ENCODE measurements around the gene OR2AT4.
"Not testable (repeated sequence)": the region's sequence is repeated elsewhere in the genome, so short reads cannot be mapped to it uniquely, and the experiment has no call there.

The OR2AT4 gene

DNA sequence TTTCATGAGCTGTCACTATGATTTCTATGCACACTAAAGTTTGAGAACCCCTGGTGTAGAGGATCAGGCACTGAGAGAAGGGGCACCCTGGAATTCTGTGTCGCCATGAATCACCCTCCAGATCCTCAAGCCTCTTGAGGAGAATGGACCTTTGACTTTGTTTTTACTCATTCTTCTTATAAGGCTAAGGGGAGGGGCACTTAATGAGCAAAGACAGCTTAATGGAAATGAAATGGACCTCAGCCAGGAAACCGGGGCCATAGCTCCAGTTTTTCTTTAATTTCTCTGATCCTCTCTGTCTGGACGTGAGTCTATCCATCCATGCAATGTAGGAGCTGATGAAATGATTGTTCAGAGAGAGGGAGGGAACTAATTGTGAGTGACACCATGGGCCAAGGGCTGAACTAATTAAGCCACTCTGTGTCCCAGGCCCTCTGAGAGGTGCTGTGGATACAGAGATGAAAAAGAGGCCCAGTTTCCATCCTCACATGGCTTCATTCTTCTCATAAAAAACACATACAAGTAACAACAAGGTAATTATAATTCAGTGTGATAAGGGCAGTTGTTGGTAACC, 32.8 kb downstream of the OR2AT4 start:
- DNase-seq, result no peak

DNA sequence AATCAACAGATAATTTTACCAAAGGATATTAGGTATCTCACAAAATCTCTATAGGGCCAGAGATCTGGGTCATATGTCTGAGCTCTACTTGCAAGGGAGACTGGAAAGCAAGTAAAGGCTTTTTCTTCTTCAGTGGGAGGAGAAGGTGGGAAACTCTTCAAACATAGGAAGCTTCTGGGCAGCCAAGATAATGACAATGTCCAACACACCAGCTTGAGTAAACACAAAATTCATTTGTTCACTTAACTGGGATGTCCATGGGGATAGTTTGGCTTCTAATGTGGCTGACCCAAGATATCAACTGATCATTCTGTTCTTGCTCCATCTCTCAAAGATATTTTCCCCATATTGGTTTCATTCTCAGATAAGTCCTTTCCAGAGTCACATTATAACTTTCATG, 37.4 kb downstream of the OR2AT4 start:
- no peak for DNase-seq

DNA sequence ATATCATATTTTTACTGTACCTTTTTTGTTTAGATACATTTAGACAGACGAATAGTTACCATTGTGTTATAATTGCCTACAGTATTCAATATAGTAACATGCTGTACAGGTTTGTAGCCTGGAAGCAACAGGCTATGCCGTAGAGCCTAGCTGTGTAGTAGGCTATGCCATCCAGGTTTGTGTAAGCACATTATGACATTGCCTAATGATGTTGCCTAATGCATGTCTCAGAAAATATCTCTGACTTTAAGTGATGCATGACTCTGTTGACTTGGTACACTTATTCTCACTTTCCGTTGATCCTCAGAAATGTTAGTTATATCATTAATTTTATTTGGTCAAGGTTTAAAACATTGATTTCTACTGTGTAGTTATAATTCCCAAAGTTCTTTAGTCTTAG, 39.9 kb downstream of the OR2AT4 start:
- no peak for DNase-seq

DNA sequence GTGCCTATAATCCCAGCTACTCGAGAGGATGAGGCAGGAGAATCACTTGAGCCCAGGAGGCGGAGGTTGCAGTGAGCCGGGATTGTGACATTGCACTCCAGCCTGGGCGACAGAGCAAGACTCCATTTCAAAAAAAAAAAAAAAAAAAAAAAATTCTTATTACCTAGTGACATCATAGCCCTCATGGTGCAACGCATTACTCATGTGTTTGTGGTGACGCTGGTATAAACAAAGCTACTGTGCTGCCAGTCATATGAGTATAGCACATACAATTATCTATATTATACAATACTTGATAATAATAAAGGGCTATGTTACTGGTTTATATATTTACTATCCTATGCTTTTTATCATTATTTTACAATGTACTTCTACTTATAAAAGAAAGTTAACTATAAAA, 41.2 kb downstream of the OR2AT4 start:
- DNase-seq, result no peak

DNA sequence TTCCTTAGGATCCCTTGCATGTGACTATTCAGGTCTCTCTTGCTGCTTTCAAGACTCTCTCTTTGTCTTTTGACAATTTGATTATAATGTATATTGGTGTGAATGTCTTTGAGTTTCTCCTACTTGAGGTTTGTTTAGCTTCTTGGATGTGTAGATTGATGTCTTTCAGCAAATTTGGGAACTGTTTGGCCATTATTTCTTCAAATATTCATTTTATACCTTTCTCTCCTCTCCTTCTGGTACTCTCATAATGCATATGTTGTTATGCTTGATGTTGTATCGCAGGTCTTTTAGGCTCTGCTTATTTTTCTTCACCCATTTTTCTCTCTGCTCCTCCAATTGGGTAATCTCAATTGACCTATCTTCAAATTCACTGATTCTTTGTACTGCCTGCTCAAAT, 44.2 kb downstream of the OR2AT4 start:
- DNase-seq, result no peak

GRCh38 chr11:75051043-75051442, 45.6 kb downstream of the OR2AT4 start:
- no peak for DNase-seq

GRCh38 chr11:75050516-75050915, 46.2 kb downstream of the OR2AT4 start:
- no peak for DNase-seq

GRCh38 chr11:75049501-75050266, 47.0 kb downstream of the OR2AT4 start:
- not testable (repeated sequence) for DNase-seq

- DNase-seq, result no peak
Observed at GRCh38 chr11:75047191-75047590, 49.5 kb downstream of the OR2AT4 start.

DNA sequence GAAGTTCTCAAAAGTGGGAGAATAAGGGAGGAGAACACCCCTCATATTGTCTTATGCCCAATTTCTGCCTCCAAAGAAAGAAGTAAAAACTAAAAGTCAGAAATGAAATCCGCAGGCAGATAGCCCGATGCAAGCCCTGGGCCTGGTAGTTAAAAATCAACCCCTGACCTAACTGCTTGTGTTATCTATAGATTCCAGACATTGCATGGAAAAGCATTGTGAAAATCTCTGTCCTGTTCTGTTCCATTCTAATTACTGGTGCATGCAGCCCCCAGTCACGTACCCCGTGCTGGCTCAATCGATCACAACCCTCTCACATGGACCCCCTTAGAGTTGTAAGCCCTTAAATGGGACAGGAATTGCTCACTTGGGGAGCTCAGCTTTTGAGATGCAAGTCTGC, 50.0 kb downstream of the OR2AT4 start:
- DNase-seq, result not testable (repeated sequence)

GRCh38 chr11:75044381-75045170, 52.1 kb downstream of the OR2AT4 start:
- DNase-seq, result not testable (repeated sequence)

DNA sequence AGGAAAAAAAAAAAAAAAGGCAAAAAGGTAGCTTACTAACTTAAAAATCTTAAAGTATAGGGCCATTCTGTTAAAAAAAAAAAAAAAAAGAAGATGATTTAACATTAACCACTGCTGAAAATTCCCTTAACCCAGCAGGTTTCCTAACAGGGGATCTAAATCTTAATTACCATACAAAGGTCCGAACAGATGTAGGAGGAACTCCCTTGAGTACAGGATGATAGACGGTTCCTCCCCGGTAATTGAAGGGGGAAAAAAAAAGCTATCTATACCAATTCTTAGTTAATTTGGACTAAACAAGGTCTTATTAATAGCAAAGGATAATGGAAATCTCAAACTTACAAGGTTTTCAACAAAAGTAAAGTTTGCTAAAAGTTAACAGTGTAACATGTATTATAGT, 54.9 kb downstream of the OR2AT4 start:
- DNase-seq, result not testable (repeated sequence)

- DNase-seq, result no peak
Observed at GRCh38 chr11:75041263-75041662, 55.4 kb downstream of the OR2AT4 start.

DNA sequence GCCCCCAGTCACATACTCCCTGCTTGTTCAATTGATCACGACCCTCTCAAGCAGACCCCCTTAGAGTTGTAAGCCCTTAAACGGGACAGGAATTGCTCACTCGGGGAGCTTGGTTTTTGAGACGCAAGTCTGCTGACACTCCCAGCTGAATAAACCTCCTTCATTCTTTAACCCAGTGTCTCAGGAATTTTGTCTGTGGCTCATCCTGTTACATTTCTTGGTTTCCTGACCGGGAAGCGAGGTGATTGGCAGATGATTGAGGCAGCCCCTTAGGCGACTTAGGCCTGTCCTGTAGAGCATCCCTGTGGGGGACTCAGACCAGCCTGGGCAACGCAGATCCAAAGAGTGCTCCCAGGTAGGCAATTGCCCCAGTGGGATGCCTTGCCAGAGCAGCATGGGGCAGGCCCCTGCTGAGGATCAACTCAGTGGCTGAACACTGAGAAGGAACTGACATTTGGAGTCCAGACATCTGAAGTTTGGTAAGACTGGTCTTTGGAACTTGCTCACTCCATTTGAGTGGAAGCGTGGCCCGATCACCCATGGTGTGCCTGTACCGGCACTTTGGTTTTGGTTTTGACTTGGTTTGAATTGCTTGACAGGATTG, 56.4 kb downstream of the OR2AT4 start:
- DNase-seq, result no peak

DNA sequence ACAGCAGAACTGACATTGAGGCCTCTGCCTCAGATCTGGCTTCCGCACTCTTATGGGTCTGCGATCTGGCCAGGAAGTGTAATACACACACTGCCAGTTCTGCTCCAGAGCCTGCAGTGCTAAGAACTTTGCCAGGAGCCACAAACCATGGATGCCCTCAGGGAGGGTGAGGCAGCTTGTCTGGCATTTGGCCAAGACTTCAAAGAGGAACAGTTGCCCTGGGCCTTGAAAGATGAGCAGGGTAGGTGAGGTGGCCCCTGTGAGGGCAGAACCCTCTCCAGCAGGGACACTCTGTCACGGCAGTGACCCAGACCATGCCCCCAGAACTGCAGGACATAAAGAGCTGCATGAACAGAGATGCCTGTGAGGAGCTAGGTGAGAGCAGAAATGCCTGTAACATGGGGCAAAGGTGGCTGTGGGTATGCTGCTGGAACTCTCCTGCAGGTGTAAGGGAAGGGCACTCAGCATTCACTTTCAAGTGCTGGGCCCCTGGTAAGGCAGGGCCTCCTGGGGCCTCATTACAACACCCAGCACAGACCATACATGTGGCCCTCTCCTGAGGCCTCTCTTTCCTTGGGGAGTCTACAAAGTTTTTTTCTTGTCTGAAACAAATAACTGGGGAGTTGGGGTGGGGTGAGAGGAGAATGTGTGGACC, 60.6 kb downstream of the OR2AT4 start:
- peak; percentile 16 for DNase-seq

- no peak for DNase-seq
Observed at GRCh38 chr11:75035256-75035655, 61.4 kb downstream of the OR2AT4 start.

DNA sequence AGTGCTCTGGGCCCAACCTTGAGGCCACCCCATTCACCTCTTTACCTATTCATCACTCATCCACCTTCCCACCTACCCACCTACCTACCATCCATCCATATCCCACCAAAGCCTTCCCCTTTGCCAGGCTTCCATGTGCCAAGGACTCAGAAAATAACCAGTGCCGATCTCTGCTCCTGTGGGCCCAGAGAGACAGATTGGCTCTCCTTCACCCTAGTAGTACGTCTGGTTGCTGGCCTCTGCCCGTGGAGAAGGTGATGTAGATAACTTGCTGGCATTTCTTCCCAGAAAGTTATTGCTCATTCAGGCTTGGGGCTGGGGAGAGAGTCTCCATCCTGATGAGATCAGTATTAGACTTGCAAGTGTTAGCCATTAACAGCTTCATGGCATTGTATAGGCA, 62.8 kb downstream of the OR2AT4 start:
- no peak for DNase-seq

DNA sequence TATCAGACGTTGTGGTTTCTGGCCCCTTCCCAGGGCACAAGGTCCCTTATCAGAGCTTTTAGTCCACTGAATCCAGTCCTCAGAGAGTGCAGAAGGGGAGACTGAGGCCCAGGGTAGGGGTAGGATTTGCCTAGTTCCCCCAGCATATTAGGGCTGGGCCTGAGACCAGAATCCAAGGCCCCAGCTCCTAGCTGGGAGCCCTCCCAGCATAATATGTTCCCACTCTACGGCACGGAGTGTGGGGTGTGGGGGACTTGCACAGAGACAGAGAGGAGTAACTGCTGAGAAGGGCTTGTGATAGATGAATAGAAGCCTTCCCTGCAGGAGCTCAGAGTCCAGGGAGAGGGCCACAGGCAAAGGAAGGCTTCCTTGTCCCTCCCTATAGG, 64.1 kb downstream of the OR2AT4 start:
- DNase-seq, result no peak

DNA sequence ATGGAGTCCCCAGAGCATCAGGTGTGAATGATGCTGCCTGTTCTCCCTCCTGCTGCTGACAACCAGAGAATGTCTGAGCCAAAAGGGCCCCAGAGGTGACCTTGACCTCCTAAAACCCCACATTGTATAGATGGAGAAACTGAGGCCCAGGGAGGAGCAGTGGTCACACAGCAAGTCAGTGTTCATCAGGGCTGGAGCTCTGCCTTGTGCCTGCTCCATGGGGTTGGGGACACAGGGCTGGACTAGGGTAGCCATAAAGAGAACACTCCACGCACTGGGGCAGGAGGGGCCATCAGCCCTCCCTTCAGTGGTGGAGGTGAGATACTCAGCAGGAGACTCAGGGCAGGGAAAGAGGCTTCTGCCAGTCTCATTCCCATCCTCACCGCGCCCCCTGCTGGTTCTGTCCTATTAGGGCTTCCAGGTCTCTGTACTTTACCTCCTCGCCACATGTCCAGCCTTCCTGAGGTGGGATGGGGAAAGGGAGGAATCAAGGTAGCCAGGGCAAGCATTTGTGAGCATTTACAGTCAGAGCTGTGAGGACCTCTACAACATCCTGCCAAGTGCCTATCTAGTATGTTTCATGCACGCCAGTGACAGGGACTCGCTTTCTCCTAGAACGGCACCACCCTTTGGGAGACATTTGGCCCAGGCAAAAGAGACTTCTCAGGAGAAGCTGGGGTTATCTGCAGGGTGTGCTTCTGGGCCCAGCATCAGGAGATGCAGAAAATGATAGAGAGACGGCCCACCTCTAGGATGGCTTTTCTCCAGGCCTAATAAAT, 64.7 kb downstream of the OR2AT4 start:
- peak; percentile 14 for DNase-seq
